Endothelial cell (in vitro differentiated cells): Measurements from ENCODE around the gene HOXA10. TPM values are rescaled to one million over a fixed set of nuclear protein-coding genes. Genes with fewer than 3 reads are reported as not detected.

Experiments
- DNase-seq: peaks from one replicate; pipeline ENCODE4 v3.0.0; 2021; ENCODE audit warnings: low spot score
- H3K27ac Mint-ChIP-seq: one replicate; pipeline ENCODE4 v1.8.0; 2021; ENCODE audit warnings: mixed read lengths, inconsistent platforms; ENCODE audit not compliant: unreplicated experiment
- H3K27me3 Mint-ChIP-seq: one replicate; pipeline ENCODE4 v1.8.0; 2021; ENCODE audit warnings: mild to moderate bottlenecking, moderate library complexity, mixed read lengths, inconsistent platforms; ENCODE audit not compliant: unreplicated experiment
- H3K36me3 Mint-ChIP-seq: one replicate; pipeline ENCODE4 v1.8.0; 2021; ENCODE audit warnings: mild to moderate bottlenecking, low read depth, mixed read lengths, inconsistent platforms; ENCODE audit not compliant: unreplicated experiment
- H3K4me1 Mint-ChIP-seq: one replicate; pipeline ENCODE4 v1.8.0; 2021; ENCODE audit warnings: mild to moderate bottlenecking, mixed read lengths, inconsistent platforms; ENCODE audit not compliant: unreplicated experiment
- H3K4me3 Mint-ChIP-seq: one replicate; pipeline ENCODE4 v1.8.0; 2021; ENCODE audit warnings: mild to moderate bottlenecking, mixed read lengths, inconsistent platforms; ENCODE audit not compliant: unreplicated experiment
- H3K9me3 Mint-ChIP-seq: one replicate; pipeline ENCODE4 v1.8.0; 2021; ENCODE audit warnings: mixed read lengths, inconsistent platforms; ENCODE audit not compliant: unreplicated experiment
- total RNA-seq: library from RNA; stranded (reverse); fragmentation: NEBNext Ultra II Directional; extraction: Animal tissue kit (Norgen Biotek cat#: 25700); gene quantifications from one replicate; pipeline ENCODE4 v1.2.1, GENCODE V29; 2021; ENCODE audit not compliant: unreplicated experiment
- TF ChIP-seq, protein P1 (sequence below): fragments of 200-600 bp; sonication (generic); IDR thresholded peaks from one replicate; pipeline ENCODE4 v1.5.0; 2021; ENCODE audit warnings: antibody characterized with exemption; ENCODE audit not compliant: unreplicated experiment

Gene HOXA10
- total RNA-seq, 1 donor from 2014 or later: not detected

DNA sequence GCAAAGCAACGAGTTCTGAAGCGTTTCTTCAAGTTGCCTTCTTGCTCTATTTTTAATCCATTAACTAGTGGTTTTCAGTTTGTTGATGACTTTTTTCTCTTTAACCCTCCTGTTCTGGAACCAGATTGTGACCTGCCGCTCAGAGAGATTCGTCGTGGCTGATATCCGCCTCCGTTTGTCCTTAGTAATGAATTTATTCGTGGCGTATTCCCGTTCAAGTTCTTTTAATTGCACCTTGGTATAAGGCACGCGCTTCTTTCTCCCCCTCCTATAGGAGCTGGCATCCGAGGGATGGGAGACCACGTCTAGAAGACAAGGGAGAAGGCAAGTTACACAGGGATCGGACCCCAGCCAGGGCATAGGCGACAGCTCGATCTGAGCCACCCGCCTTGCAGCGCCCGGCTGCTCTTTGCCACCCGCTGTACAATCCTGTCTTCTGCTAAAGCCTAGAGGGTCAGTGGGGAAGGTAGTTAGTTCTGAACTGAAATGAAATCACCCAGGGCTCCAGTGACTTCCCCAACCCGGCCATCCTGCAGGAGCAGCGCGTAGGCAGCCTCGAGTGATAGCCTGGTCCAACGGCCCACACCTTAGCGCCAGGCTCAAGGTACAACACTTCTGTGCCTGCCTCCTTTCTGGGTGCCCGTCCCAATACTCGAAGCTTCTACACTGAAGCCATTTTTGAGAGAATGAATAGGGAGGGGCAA is 24.2 kb upstream of the HOXA10 start:
- peaks cover 22% of the 10 kb centered on the region for H3K4me1 Mint-ChIP-seq
- H3K4me3 Mint-ChIP-seq: peak overlapping the region; percentile 13
- peak overlapping the region; percentile 19 for H3K27ac Mint-ChIP-seq
- TF ChIP-seq, protein P1, sequence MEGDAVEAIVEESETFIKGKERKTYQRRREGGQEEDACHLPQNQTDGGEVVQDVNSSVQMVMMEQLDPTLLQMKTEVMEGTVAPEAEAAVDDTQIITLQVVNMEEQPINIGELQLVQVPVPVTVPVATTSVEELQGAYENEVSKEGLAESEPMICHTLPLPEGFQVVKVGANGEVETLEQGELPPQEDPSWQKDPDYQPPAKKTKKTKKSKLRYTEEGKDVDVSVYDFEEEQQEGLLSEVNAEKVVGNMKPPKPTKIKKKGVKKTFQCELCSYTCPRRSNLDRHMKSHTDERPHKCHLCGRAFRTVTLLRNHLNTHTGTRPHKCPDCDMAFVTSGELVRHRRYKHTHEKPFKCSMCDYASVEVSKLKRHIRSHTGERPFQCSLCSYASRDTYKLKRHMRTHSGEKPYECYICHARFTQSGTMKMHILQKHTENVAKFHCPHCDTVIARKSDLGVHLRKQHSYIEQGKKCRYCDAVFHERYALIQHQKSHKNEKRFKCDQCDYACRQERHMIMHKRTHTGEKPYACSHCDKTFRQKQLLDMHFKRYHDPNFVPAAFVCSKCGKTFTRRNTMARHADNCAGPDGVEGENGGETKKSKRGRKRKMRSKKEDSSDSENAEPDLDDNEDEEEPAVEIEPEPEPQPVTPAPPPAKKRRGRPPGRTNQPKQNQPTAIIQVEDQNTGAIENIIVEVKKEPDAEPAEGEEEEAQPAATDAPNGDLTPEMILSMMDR: no peak
- H3K9me3 Mint-ChIP-seq: no peaks in the 10 kb centered on the region
- DNase-seq: no peak
- H3K27me3 Mint-ChIP-seq: peaks cover 29% of the 10 kb centered on the region
- H3K36me3 Mint-ChIP-seq: no peaks in the 10 kb centered on the region

DNA sequence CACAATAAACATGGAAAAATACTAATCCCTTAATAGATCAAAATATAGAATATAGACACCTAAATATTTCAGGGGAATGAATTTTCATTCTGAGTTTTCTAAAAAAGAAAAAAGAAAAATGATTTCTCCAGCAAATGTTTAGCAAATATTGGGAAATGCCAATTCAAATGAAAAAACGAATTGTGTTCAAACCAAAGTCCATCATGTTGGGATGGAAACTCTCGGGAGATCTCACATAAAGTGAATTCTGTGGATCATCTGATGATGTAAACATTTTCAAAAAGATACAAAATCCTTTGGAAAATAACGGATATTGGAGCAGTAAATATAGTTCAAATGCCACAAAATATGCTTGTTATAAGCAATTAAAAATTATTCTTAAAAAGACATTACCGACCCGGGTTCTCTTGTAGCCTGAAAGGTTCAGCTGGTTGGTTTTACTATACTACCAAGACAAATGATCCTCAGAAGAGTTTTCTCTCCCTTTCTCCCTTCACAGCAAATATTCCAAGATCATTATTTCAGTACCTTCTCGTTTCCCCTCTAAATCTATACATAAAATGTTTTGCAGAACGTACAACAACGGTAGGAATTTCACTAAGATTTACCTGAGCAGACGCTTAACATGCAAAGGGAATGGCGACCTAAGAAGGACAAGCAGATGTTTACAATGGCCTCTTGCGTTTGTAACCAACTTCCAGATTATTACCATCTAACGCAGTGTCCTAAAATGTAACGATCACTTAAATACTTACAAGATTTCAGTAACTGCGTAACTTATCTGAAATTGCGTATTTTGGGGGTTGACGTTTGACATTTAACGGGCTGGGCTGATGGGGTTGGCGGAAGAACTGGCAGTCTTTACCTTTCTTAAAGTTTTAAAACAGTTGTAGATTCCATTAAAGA is 23.3 kb upstream of the HOXA10 start:
- H3K4me3 Mint-ChIP-seq: no peak overlapping the region
- no peak for DNase-seq
- TF ChIP-seq, protein P1: no peak
- H3K36me3 Mint-ChIP-seq: no peaks in the 10 kb centered on the region
- H3K9me3 Mint-ChIP-seq: no peaks in the 10 kb centered on the region
- peaks cover 31% of the 10 kb centered on the region for H3K27me3 Mint-ChIP-seq
- peaks cover 22% of the 10 kb centered on the region for H3K4me1 Mint-ChIP-seq
- no peak overlapping the region for H3K27ac Mint-ChIP-seq

DNA sequence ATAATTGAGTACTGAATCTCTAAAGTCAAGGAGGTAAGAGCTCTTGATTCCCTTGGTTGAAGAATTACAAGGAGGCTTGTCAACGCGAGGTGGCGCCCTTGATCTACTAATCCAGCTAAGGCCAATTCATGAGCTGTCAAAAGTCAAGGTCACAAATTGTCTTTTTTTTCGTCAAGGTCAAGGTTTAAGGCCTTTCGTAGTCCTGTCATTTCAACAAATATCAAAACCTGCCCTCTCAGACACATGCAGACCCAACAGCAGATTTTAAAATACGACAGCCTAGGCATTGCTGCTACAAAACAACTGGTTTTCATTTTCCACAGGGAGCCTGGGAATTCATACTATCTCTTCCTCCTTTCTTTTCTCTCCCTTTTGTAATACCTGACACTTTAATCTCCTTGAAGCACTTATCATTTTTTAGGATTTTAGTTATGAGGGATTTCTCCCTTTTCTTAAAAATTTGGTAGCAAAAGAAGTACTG is 22.2 kb upstream of the HOXA10 start:
- H3K9me3 Mint-ChIP-seq: no peaks in the 10 kb centered on the region
- TF ChIP-seq, protein P1: peak; percentile 81
- H3K27me3 Mint-ChIP-seq: peaks cover 37% of the 10 kb centered on the region
- DNase-seq: peak; percentile 82
- peaks cover 13% of the 10 kb centered on the region for H3K4me1 Mint-ChIP-seq
- no peak overlapping the region for H3K27ac Mint-ChIP-seq
- no peak overlapping the region for H3K4me3 Mint-ChIP-seq
- H3K36me3 Mint-ChIP-seq: no peaks in the 10 kb centered on the region

DNA sequence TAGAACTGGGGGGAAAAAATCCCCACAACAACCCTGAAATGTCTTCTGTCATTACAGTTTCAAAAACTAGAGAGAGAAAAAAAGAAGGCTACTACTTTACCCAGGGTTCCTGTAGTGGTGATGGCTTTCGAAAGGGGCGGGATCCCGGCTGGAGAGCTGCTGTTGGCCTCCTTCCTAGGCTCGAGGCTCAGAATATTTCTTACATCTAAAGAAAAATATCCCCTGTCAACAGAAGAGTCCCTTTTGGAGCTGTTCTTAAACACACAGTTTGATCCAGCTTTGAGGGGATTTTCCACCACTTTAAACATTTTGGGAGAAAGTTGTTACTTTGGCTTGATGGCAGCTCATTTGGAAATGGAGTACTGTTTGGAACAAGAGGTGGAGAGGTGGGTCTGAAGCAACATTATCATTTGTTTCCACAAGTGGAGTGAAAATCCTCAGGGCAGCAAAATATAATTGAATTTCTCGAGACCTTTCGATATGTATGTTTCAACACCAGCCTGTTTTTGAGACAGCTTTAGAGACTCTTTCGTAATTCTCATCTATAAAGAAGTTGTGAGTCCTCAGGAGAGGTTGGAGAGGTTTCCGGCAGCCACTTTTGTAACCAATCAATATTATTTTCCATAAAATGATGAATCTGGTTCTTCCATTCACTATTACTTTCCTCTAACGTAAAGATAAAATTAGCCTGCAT is 20.7 kb upstream of the HOXA10 start:
- Mint-ChIP-seq H3K9me3 (no peaks in the 10 kb centered on the region), H3K4me3 (no peak overlapping the region), H3K4me1 (peaks cover 9% of the 10 kb centered on the region), H3K27me3 (peaks cover 42% of the 10 kb centered on the region), H3K36me3 (peaks cover 6% of the 10 kb centered on the region), H3K27ac (no peak overlapping the region)
- TF ChIP-seq, protein P1: no peak
- no peak for DNase-seq
